Endothelial cell (in vitro differentiated cells): ENCODE data around the gene TPRX2. TPM values are rescaled to one million over a fixed set of nuclear protein-coding genes. Genes with fewer than 3 reads are reported as not detected.

ENCODE experiments used
- DNase-seq: peaks from one replicate; pipeline ENCODE4 v3.0.0; 2021; ENCODE audit warnings: low spot score
- H3K27ac Mint-ChIP-seq: one replicate; pipeline ENCODE4 v1.8.0; 2021; ENCODE audit warnings: mixed read lengths, inconsistent platforms; ENCODE audit not compliant: unreplicated experiment
- H3K27me3 Mint-ChIP-seq: one replicate; pipeline ENCODE4 v1.8.0; 2021; ENCODE audit warnings: mild to moderate bottlenecking, moderate library complexity, mixed read lengths, inconsistent platforms; ENCODE audit not compliant: unreplicated experiment
- H3K36me3 Mint-ChIP-seq: one replicate; pipeline ENCODE4 v1.8.0; 2021; ENCODE audit warnings: mild to moderate bottlenecking, low read depth, mixed read lengths, inconsistent platforms; ENCODE audit not compliant: unreplicated experiment
- H3K4me1 Mint-ChIP-seq: one replicate; pipeline ENCODE4 v1.8.0; 2021; ENCODE audit warnings: mild to moderate bottlenecking, mixed read lengths, inconsistent platforms; ENCODE audit not compliant: unreplicated experiment
- H3K4me3 Mint-ChIP-seq: one replicate; pipeline ENCODE4 v1.8.0; 2021; ENCODE audit warnings: mild to moderate bottlenecking, mixed read lengths, inconsistent platforms; ENCODE audit not compliant: unreplicated experiment
- H3K9me3 Mint-ChIP-seq: one replicate; pipeline ENCODE4 v1.8.0; 2021; ENCODE audit warnings: mixed read lengths, inconsistent platforms; ENCODE audit not compliant: unreplicated experiment
- total RNA-seq: library from RNA; stranded (reverse); fragmentation: NEBNext Ultra II Directional; extraction: Animal tissue kit (Norgen Biotek cat#: 25700); gene quantifications from one replicate; pipeline ENCODE4 v1.2.1, GENCODE V29; 2021; ENCODE audit not compliant: unreplicated experiment
- TF ChIP-seq, protein P1 (sequence below): fragments of 200-600 bp; sonication (generic); IDR thresholded peaks from one replicate; pipeline ENCODE4 v1.5.0; 2021; ENCODE audit warnings: antibody characterized with exemption; ENCODE audit not compliant: unreplicated experiment

Gene TPRX2
- total RNA-seq, 1 donor from 2014 or later: not detected

DNA sequence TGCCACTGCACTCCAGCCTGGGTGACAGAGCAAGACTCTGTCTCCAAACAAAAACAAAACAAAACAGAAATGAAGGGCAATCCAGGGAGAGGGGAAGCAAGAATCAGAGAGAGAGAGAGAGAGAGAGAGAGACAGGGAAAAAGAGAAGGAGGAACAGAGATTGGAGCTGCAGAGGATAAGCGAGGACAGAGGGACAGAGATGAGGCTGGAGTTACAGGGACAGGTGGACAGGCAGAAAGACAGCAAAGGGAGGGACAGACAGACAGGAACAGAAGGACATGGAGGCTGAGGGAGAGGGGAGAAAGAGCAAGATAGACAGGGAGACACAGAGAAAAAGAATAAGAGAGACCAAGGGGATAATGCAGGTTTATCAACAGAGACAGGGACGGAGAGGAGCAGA, 38.6 kb upstream of the TPRX2 start:
- Mint-ChIP-seq H3K36me3 (no peaks in the 10 kb centered on the region), H3K4me1 (no peaks in the 10 kb centered on the region), H3K4me3 (peak overlapping the region; percentile 17), H3K27ac (no peak overlapping the region), H3K27me3 (peaks cover 17% of the 10 kb centered on the region), H3K9me3 (no peaks in the 10 kb centered on the region)
- no peak for DNase-seq
- TF ChIP-seq, protein P1, sequence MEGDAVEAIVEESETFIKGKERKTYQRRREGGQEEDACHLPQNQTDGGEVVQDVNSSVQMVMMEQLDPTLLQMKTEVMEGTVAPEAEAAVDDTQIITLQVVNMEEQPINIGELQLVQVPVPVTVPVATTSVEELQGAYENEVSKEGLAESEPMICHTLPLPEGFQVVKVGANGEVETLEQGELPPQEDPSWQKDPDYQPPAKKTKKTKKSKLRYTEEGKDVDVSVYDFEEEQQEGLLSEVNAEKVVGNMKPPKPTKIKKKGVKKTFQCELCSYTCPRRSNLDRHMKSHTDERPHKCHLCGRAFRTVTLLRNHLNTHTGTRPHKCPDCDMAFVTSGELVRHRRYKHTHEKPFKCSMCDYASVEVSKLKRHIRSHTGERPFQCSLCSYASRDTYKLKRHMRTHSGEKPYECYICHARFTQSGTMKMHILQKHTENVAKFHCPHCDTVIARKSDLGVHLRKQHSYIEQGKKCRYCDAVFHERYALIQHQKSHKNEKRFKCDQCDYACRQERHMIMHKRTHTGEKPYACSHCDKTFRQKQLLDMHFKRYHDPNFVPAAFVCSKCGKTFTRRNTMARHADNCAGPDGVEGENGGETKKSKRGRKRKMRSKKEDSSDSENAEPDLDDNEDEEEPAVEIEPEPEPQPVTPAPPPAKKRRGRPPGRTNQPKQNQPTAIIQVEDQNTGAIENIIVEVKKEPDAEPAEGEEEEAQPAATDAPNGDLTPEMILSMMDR: no peak

DNA sequence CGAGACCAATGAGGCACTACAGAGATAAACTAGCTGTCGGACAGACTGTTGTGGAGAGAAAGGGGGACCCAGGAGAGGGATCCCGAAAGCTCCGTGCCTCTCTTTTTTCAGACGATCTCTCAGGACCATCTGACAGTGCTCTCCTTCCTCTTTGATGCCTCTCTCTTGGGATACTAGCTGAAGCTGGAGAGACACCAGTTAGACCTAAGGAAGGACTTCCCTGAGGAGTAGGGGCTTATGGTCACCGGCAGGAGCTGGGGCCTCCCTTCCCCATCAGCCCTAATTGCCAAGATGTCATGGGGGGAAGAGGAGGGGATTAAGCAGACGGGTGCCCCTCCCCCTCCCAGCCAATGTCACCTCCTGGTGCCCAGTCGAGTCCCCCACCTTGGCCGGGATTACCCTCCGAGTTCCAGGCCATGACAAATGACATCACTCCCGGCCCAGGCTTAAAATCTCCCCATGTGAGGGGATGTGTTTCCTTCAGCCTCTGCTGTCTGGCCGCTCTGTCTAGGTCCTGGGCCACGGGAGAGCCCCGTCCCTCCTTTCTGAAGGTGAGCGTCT, 37.5 kb upstream of the TPRX2 start, which contains the start of gene CRX:
Gene CRX, plus strand, starts transcription at position 478 of the 561 bp plus-strand sequence. CDS start 12,507 bp downstream, outside the sequence.
- Mint-ChIP-seq H3K36me3 (no peaks in the 10 kb centered on the region), H3K4me1 (no peaks in the 10 kb centered on the region), H3K4me3 (no peak within 1 kb of the TSS), H3K27me3 (peaks cover 18% of the 10 kb centered on the region), H3K9me3 (no peaks in the 10 kb centered on the region), H3K27ac (no peak within 1 kb of the TSS)
- no peak for DNase-seq
- TF ChIP-seq, protein P1: no peak

DNA sequence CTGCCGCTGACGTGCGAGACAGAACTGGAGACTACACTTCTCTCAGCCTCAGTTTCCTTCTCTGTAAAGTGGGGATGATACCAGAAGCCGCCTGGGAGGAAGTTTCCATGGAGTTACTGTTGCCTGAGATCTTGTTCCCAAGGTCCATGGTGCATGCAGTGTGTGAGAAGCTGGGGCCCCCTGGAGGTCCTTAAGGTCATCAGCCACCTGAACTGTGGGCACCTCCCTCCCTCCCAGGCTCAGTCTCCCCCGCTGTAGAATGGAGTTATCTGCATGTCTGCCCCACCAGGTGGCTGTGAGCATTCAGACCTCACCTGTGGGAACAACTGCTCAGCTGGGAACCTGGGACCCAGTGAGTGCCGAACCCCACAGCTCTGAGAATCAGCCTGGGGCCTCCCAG, 34.6 kb upstream of the TPRX2 start:
- DNase-seq: no peak
- Mint-ChIP-seq H3K27me3 (peaks cover 14% of the 10 kb centered on the region), H3K4me1 (peaks cover 5% of the 10 kb centered on the region), H3K9me3 (no peaks in the 10 kb centered on the region), H3K27ac (no peak overlapping the region), H3K36me3 (no peaks in the 10 kb centered on the region), H3K4me3 (no peak overlapping the region)
- TF ChIP-seq, protein P1: no peak

DNA sequence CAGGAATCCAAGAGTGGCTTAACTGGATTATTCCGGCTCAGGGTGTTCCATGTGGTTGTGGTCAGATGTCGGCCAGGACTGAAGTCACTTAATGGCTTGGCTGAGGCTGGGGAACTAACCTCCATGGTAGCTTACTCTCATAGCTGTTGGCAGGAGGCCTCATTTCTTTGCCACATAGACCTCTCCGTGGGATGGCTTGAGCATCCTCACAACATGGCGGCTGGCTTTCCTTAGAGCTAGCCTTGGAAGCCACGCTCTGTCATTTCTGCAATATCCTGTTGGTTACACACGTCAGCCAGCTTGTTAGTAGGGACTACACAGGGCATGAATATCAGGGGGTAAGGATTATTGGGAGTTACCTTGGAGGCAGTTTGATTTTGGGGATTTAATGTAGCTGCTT, 32.2 kb upstream of the TPRX2 start:
- Mint-ChIP-seq H3K36me3 (no peaks in the 10 kb centered on the region), H3K27me3 (peaks cover 9% of the 10 kb centered on the region), H3K4me1 (peaks cover 5% of the 10 kb centered on the region), H3K9me3 (no peaks in the 10 kb centered on the region), H3K27ac (no peak overlapping the region), H3K4me3 (no peak overlapping the region)
- TF ChIP-seq, protein P1: no peak
- DNase-seq: no peak

DNA sequence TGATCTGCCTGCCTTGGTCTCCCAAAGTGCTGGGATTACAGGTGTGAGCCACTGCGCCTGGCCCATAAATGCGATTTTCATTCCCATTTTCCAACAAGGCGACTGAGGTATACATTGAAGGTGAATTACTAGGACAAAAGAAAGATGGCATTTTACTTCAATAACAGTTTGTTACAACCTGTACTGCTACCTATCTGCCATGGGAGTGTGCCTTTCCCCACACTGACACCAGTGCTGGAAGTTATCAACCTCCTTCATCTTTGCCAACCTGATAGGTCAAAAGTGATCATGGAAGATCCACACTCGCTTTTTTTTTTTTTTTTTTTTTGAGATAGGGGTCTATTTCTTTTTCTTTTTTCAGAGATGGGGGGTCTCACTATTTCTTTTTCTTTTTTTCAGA, 26.3 kb upstream of the TPRX2 start:
- Mint-ChIP-seq H3K27ac (no peak overlapping the region), H3K9me3 (no peaks in the 10 kb centered on the region), H3K27me3 (peaks cover 2% of the 10 kb centered on the region), H3K4me1 (peaks cover 5% of the 10 kb centered on the region), H3K36me3 (no peaks in the 10 kb centered on the region), H3K4me3 (no peak overlapping the region)
- no peak for DNase-seq
- TF ChIP-seq, protein P1: no peak
